ENCODE measurements around the gene TFG. TPM values are rescaled to one million over a fixed set of nuclear protein-coding genes. Genes with fewer than 3 reads are reported as not detected.
A peak's percentile ranks its signal among the peaks of the same experiment; 100 is the strongest.

Gene TFG
- total and polyA plus RNA-seq, 2 of the 4 experiments (the other 2 are of a cell fraction): 47.7 to 165 TPM

- Histone ChIP-seq H3K79me1 (ENCODE audit: low read depth in 1 of 2, low read length in 2 of 2) (no peaks in the 10 kb centered on the region), H3K4me1 (ENCODE audit: control insufficient read depth, insufficient read depth, low read length) (no peaks in the 10 kb centered on the region; the same call in 1 of the 2 replicates), H3K18ac (ENCODE audit: low read depth, low read length) (no peak overlapping the region), H3K14ac (replicated peaks; ENCODE audit: low read depth, low read length) (no peak overlapping the region), H2BK120ac (ENCODE audit: low read depth, low read length) (no peak overlapping the region), H3K23ac (ENCODE audit: low read depth, low read length) (no peak overlapping the region), H3K27ac (ENCODE audit: insufficient read depth, low read length) (no peak overlapping the region), H3K4me3 (ENCODE audit: insufficient read depth, low read depth, low read length) (no peak overlapping the region), H2AFZ (replicated peaks; ENCODE audit: low read length, poor library complexity) (no peak overlapping the region), H4K20me1 (ENCODE audit: insufficient read depth, low read length) (no peaks in the 10 kb centered on the region), H2BK5ac (ENCODE audit: low read depth, low read length, poor library complexity, severe bottlenecking) (no peak overlapping the region), H3K9me3 (ENCODE audit: control insufficient read depth, insufficient read depth, low read length) (no peaks in the 10 kb centered on the region), H4K8ac (ENCODE audit: low read depth in 2 of 2, low read length in 2 of 2) (no peak overlapping the region), H3K36me3 (ENCODE audit: control insufficient read depth, insufficient read depth, low read length) (no peaks in the 10 kb centered on the region), H3K9ac (ENCODE audit: low read depth, low read length) (no peak overlapping the region), H3K56ac (ENCODE audit: extremely low read depth, insufficient read depth, low read length) (no peak overlapping the region), H3K4ac (ENCODE audit: low read depth, low read length) (no peak overlapping the region), H2BK15ac (ENCODE audit: low read depth, low read length) (no peak overlapping the region), H3K4me2 (ENCODE audit: low read depth, low read length) (no peak overlapping the region), H3K9me1 (ENCODE audit: insufficient read depth, low read length) (no peaks in the 10 kb centered on the region), H3K27me3 (ENCODE audit: control insufficient read depth, insufficient read depth, low read length) (peaks cover 10% of the 10 kb centered on the region), H4K5ac (ENCODE audit: low read depth, low read length) (no peak overlapping the region), H4K91ac (ENCODE audit: insufficient read depth, low read depth, low read length) (no peak overlapping the region), H2BK20ac (ENCODE audit: low read depth, low read length) (peak overlapping the region; percentile 32; the same call in 1 of the 2 replicates), H2AK9ac (replicated peaks; ENCODE audit: low read depth, low read length, poor library complexity) (no peak overlapping the region), H2AK5ac (ENCODE audit: low read depth, low read length) (no peak overlapping the region)
- CTCF ChIA-PET: interaction anchor here (0.9 to 1.0 kb wide), 2 partner anchors 13 to 82 kb away, joined by 3 to 4 read pairs; no protein-coding TSS in a partner anchor
- POLR2A ChIA-PET (ENCODE audit: unreplicated experiment): no interaction called here
- dilution Hi-C loops (cut with HindIII; ENCODE audit: low sequenced_read_pairs, unreplicated experiment): no loop called here
- DNase-seq (no peak), ATAC-seq (ENCODE audit: low read depth) (no peak)
- WGBS, 2 experiments (ENCODE audit: extremely low coverage in 2 of 2, insufficient read length in 1 of 2): no CpG with 5 or more reads among the region's 5 CpGs
- BruUV-seq (replicated peaks): no TSS peak
- in situ Hi-C loops (cut with MboI; ENCODE audit: low sequenced_read_pairs): no loop called here
- TF ChIP-seq, protein P1, sequence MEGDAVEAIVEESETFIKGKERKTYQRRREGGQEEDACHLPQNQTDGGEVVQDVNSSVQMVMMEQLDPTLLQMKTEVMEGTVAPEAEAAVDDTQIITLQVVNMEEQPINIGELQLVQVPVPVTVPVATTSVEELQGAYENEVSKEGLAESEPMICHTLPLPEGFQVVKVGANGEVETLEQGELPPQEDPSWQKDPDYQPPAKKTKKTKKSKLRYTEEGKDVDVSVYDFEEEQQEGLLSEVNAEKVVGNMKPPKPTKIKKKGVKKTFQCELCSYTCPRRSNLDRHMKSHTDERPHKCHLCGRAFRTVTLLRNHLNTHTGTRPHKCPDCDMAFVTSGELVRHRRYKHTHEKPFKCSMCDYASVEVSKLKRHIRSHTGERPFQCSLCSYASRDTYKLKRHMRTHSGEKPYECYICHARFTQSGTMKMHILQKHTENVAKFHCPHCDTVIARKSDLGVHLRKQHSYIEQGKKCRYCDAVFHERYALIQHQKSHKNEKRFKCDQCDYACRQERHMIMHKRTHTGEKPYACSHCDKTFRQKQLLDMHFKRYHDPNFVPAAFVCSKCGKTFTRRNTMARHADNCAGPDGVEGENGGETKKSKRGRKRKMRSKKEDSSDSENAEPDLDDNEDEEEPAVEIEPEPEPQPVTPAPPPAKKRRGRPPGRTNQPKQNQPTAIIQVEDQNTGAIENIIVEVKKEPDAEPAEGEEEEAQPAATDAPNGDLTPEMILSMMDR (conservative IDR thresholded peaks at IDR 0.05; ENCODE audit: low read depth, low read length): no peak
- TF ChIP-seq MAFK (IDR thresholded peaks at IDR 0.05; ENCODE audit: low read depth, low read length) (no peak), RAD21 (IDR thresholded peaks at IDR 0.05; ENCODE audit: low read length) (no peak), BHLHE40 (IDR thresholded peaks at IDR 0.05; ENCODE audit: low read depth, low read length) (no peak), CHD1 (IDR thresholded peaks at IDR 0.05; ENCODE audit: low read depth, low read length) (no peak), CEBPB (IDR thresholded peaks at IDR 0.05; ENCODE audit: low read depth, low read length) (no peak), NFE2L2 (IDR thresholded peaks at IDR 0.05; ENCODE audit: low read depth, low read length) (no peak), USF2 (IDR thresholded peaks at IDR 0.05; ENCODE audit: low read depth, low read length) (no peak)
- intact Hi-C loops (cut with micrococcal nuclease): no loop called here
These were observed 6.3 kb upstream of the TFG start for GRCh38 chr3:100702980-100703345.

Data from IMR-90 (cell line).